ENCODE measurements around the gene GOLGA7B. TPM values are rescaled to one million over a fixed set of nuclear protein-coding genes. Genes with fewer than 3 reads are reported as not detected.

The GOLGA7B gene
- total and polyA plus RNA-seq, 2 donors (not counting 3 experiments of a cell fraction or from before 2014, with no cell fraction given): 0.03 TPM; not detected in 1

DNA sequence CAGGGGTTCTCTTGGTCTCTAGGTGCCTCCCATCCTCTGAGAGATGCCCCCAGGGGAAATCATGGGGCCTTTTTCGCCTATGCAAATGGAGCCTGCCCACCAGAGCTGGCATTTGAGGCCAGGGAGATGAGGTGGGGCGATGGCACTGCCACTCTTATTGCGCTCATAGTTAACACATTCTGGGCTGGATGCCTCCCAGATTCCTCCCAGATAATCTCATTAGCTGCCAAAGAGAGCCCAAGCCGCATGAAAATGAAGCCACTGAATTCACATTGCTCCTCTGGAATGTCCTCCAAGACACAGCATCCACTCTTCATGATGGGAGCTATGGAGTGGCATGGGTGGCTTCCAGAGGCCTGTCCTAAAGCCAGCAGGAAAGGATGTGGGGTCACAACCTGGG is 61.0 kb downstream of the GOLGA7B start:
- Histone ChIP-seq H3K4me3 (replicated peaks in 1 of 3; ENCODE audit: insufficient read depth in 1 of 3, low read depth in 1 of 3, low read length in 3 of 3) (no peak overlapping the region), H3K9ac (replicated peaks; ENCODE audit: extremely low read depth, insufficient read depth, low read length) (no peak overlapping the region), H3K4me1 (ENCODE audit: control insufficient read depth, extremely low read depth, insufficient read depth, low read length) (no peaks in the 10 kb centered on the region), H3K9me3 (replicated peaks; ENCODE audit: control insufficient read depth, insufficient read depth, low read length) (no peaks in the 10 kb centered on the region), H3K4me2 (ENCODE audit: insufficient read depth, low read length) (no peak overlapping the region), H2AFZ (ENCODE audit: low read depth, low read length) (no peak overlapping the region), H3K27ac (ENCODE audit: insufficient read depth, low read depth, low read length) (no peak overlapping the region), H3K27me3 (ENCODE audit: control insufficient read depth in 2 of 2, insufficient read depth in 2 of 2, low read length in 2 of 2) (peaks cover 0 to 3% of the 10 kb centered on the region in 2 experiments), H3K79me2 (ENCODE audit: control insufficient read depth, insufficient read depth, low read length) (no peaks in the 10 kb centered on the region), H4K20me1 (replicated peaks; ENCODE audit: control insufficient read depth, extremely low read depth, insufficient read depth, low read length) (no peaks in the 10 kb centered on the region), H3K9me1 (replicated peaks; ENCODE audit: control insufficient read depth, extremely low read depth, insufficient read depth, low read length) (no peaks in the 10 kb centered on the region), H3K36me3 (ENCODE audit: control insufficient read depth in 2 of 2, extremely low read depth in 1 of 2, insufficient read depth in 2 of 2, low read length in 2 of 2) (no peaks in the 10 kb centered on the region)
- FAIRE-seq (no peak), DNase-seq (ENCODE audit: low read depth, low spot score) (no peak)
- TF ChIP-seq, protein P1, sequence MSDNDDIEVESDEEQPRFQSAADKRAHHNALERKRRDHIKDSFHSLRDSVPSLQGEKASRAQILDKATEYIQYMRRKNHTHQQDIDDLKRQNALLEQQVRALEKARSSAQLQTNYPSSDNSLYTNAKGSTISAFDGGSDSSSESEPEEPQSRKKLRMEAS (IDR thresholded peaks at IDR 0.05; ENCODE audit: insufficient read depth, insufficient read length): no peak
- TF ChIP-seq CTCF (IDR thresholded peaks at IDR 0.05; ENCODE audit: extremely low read depth in 1 of 2, insufficient read depth in 1 of 2, low read depth in 1 of 2, low read length in 2 of 2) (no peak), JUN (IDR thresholded peaks at IDR 0.05; ENCODE audit: borderline replicate concordance, insufficient read depth, insufficient read length, low read depth) (no peak), MYC (IDR thresholded peaks at IDR 0.05; ENCODE audit: low read depth, low read length) (no peak), FOS (IDR thresholded peaks at IDR 0.05; ENCODE audit: borderline replicate concordance, insufficient read depth, low read length) (no peak), EZH2 (IDR thresholded peaks at IDR 0.05; ENCODE audit: borderline replicate concordance, low read depth, low read length, severe bottlenecking) (no peak), GATA2 (IDR thresholded peaks at IDR 0.05; ENCODE audit: insufficient read depth, insufficient read length, low read depth, low read length) (no peak), POLR2A (IDR thresholded peaks at IDR 0.05; ENCODE audit: low read depth, low read length) (no peak), POLR2AphosphoS5 (IDR thresholded peaks at IDR 0.05; ENCODE audit: insufficient read depth, low read depth, low read length) (no peak)
- dilution Hi-C loops (cut with MboI; ENCODE audit: extremely low pct_ligation_motif_present, low sequenced_read_pairs): no loop called here
- intact Hi-C loops (cut with micrococcal nuclease): loop anchor here (10.0 kb wide), 1 partner anchor 754 kb away; no protein-coding TSS in a partner anchor
- ChIA-PET POLR2A (no interaction called here), CTCF (interaction anchor here (0.8 to 2.8 kb wide), 4 partner anchors 119 to 138 kb away, joined by 3 to 29 read pairs (median 10); no protein-coding TSS in a partner anchor)
- BruUV-seq (replicated peaks): no TSS peak
